HG02870 (cell line): Measurements from ENCODE around the gene CABLES1.
"Not testable (repeated sequence)": the region's sequence is repeated elsewhere in the genome, so short reads cannot be mapped to it uniquely, and the experiment has no call there.

Experiments
- ATAC-seq: cut with Tn5 transposase; IDR thresholded peaks from one replicate; pipeline ENCODE4 v1.9.1; 2021; ENCODE audit warnings: mild to moderate bottlenecking, moderate library complexity; ENCODE audit not compliant: unreplicated experiment

CABLES1 gene

GRCh38 chr18:23141104-23141999 lies 6.1 kb downstream of the CABLES1 start:
- ATAC-seq, result no peak

- no peak for ATAC-seq
Measured at GRCh38 chr18:23142251-23142929, 7.1 kb downstream of the CABLES1 start.

GRCh38 chr18:23143016-23143814 lies 7.9 kb downstream of the CABLES1 start:
- no peak for ATAC-seq

- no peak for ATAC-seq
Measured at GRCh38 chr18:23143815-23144261, 8.6 kb downstream of the CABLES1 start.

DNA sequence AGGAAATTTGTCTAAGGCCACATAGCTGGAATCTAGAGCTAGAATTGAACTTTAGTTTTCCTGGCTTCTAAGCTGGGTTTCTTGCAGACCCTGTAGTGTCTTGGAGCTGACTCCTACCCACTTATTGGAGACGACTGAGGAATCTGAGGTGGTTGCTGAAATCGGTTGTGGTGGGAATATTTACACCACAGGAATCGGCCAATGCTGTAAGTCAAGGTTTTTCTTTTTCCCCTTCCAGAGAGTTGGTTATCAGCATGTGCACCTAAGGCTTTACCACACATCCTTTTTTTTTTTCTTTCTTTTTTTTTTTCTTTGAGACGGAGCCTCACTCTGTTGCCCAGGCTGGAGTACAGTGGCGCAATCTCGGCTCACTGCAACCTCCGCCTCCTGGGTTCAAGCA lies 9.4 kb downstream of the CABLES1 start:
- ATAC-seq, result no peak

GRCh38 chr18:23145621-23146020 lies 10.3 kb downstream of the CABLES1 start:
- no peak for ATAC-seq

GRCh38 chr18:23146861-23147469 lies 11.7 kb downstream of the CABLES1 start:
- ATAC-seq, result no peak

GRCh38 chr18:23148382-23148781 lies 13.1 kb downstream of the CABLES1 start:
- no peak for ATAC-seq

DNA sequence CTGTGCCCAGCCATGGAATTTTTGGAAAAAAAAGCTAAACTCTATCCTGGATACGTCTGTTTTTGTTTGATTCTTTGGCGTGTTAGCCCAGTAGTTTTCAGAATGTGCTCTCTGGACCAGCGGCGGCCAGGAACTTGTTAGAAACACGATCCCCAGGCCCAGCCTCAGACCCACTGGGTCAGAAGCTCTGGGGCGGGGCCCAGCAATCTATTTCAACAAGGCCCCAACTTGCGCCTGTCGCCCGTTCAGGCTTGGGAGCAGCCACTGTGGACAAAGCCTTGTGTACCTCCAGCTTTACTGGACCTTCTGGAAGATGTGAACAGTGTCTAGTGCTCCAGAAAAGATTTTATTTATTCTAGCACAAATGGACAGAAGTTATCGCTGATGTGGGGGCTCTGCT lies 14.3 kb downstream of the CABLES1 start:
- no peak for ATAC-seq

- no peak for ATAC-seq
Measured at GRCh38 chr18:23151414-23152099, 16.3 kb downstream of the CABLES1 start.

DNA sequence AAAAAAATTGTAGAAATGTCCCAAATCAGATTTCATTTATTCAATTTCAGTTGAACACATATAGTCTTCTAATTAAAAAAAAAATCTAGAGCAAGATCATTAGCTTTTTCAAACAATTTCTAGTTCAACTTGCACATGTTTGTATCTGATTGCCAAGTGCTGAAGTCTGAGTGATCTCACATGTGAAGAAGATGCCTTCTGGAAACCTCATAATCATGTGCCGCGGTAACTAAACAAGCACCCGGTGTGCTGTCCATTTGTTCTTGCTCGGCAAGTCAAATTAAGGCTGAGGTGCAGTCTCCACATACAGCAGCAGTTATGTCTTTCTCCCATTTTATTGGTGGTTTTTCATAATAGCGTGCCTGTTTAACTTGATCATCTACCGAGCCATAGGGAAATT lies 18.7 kb downstream of the CABLES1 start:
- no peak for ATAC-seq

GRCh38 chr18:23154823-23155500 lies 19.7 kb downstream of the CABLES1 start:
- ATAC-seq, result no peak

- no peak for ATAC-seq
Measured at GRCh38 chr18:23155537-23155936, 20.3 kb downstream of the CABLES1 start.

- ATAC-seq, result no peak
Measured at GRCh38 chr18:23156134-23156533, 20.8 kb downstream of the CABLES1 start.

DNA sequence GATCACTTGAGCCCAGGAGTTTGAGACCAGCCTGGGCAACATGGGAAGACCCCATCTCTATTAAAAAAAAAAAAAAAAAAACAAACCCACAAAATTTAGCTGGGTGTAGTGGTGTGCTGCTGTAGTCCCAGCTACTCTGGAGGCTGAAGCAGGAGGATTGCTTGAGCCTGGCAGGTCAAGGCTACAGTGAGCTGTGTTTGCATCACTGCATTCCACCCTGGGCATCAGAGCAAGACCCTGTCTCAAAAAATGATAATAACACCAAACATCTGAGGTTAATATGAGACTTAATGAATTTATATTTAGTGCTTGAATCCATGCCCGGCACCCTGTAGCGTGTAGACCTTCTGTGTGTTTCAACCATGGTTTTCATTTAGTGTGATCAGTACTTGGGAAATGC lies 22.8 kb downstream of the CABLES1 start:
- ATAC-seq, result no peak

DNA sequence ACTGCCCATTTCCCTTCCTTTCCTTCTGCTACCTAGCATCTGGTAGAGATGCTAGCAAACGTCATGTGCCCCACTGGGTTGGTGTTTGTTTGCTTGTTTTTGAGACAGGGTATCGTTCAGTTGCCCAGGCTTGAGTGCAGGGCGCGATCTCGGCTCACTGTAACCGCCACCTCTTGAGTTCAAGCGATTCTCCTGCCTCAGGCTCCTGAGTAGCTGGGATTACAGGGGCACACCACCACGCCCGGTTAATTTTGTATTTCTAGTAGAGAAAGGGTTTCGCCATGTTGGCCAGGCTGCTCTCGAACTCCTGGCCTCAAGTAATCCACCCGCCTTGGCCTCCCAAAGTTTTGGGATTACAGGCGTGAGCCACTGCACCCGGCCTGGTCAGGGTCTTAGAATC lies 23.6 kb downstream of the CABLES1 start:
- not testable (repeated sequence) for ATAC-seq

DNA sequence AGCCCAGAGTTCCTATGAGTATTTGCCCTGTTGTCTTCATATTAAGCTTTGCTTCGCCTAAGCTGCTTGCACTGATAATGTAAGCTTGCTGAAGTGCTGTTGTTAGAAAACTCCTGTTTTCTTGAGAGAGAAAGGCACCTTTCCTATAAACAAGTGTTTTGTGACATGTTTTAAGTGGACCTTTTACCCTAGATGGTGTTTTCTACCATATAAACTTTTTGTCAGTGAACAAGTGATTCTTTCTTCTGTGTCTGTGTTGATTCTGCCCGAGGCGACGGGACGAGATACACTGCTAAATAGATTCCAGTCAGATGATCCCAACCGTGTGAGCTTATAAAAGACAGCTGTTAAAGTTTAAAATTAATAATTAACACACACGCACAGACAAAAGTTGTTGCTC lies 24.1 kb downstream of the CABLES1 start:
- ATAC-seq, result no peak

- no peak for ATAC-seq
Measured at GRCh38 chr18:23162473-23162872, 27.2 kb downstream of the CABLES1 start.

DNA sequence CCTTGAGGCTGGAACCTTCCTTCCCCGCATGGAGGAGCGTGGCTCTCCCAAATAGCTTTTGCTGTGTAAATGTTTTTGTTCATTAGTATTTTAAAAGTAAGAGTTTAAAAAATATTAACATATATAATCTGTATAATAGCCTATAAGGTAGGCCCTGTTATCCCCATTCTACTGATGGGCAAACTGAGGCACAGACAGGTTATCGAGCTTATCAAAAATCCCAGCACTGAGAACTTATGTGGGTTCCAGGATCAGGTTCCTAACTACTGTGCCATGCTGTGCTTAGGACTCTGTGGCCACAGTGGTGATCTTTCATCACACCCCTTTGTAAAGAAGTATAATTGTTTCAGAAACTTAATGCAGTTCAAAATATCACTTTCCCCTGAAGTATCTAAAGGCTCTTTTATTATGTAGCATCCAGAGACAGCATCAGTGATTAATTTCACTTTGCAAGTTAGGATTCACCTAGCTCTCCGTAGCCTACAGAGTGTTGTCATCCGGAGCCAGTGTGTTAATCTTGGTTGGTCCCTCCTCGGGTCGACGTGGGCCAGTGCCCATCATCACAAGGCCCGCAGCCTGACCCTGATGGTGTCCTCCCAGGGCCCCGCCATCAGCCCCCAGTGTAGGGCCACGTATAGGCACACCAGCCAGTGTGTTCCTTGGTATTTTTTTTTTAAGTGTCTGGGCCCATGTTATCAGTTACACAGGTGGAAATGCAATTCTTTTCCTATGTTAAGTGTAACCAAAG lies 28.7 kb downstream of the CABLES1 start:
- ATAC-seq, result no peak
